Measurements from ENCODE around the gene PRR14L.

DNA sequence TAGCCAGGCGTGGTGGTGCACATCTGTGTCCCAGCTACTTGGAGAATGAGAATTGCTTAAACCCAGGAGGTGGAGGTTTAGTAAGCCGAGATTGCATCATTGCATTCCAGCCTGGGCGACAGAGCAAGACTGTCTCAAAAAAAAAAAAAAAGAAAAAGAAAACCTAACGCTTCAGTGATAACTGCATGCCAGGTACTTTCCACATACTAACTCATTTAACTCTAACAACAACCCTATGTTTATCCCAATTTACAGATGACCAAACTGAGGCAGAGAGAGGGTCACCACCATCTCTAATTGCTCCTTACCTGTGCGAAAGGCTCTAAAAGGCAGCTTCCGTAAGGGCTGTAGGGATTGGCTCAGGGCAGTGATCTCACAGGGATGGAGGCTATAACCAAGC lies 99.5 kb downstream of the PRR14L start:
- TF ChIP-seq, protein P1, sequence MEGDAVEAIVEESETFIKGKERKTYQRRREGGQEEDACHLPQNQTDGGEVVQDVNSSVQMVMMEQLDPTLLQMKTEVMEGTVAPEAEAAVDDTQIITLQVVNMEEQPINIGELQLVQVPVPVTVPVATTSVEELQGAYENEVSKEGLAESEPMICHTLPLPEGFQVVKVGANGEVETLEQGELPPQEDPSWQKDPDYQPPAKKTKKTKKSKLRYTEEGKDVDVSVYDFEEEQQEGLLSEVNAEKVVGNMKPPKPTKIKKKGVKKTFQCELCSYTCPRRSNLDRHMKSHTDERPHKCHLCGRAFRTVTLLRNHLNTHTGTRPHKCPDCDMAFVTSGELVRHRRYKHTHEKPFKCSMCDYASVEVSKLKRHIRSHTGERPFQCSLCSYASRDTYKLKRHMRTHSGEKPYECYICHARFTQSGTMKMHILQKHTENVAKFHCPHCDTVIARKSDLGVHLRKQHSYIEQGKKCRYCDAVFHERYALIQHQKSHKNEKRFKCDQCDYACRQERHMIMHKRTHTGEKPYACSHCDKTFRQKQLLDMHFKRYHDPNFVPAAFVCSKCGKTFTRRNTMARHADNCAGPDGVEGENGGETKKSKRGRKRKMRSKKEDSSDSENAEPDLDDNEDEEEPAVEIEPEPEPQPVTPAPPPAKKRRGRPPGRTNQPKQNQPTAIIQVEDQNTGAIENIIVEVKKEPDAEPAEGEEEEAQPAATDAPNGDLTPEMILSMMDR (IDR thresholded peaks at IDR 0.05) = no peak
- no peak for TF ChIP-seq POLR2A (IDR thresholded peaks at IDR 0.05)

All from testis (tissue), 2 donors.